Right lobe of liver (tissue), 4 donors: ENCODE results near the gene BHLHA15.

Source experiments
- CTCF ChIP-seq, 4 donors: fragments of 200-600 bp in 3 of 4; fragments of 450-650 bp in 1 of 4; IDR thresholded peaks; one replicate each; pipeline versions ENCODE4 v1.5.1 to v1.8.0; 2016 to 2022; ENCODE audit warnings: antibody characterized with exemption in 4 of 4, mild to moderate bottlenecking in 2 of 4
- POLR2A ChIP-seq: fragments of 450-650 bp; IDR thresholded peaks from one replicate; pipeline ENCODE4 v1.6.1; 2017; ENCODE audit warnings: antibody characterized with exemption, mild to moderate bottlenecking
- donor health status: DM: no; HTN: no; CAD: no.
- donor health status: DM: no; HTN: no; CAD: no.
- donor health status: DM: no; HTN: yes; CAD: no.

- TF ChIP-seq POLR2A (no peak), CTCF (IDR thresholded peaks at IDR 0.05) (no peak)
Measured at GRCh38 chr7:98202367-98203195, 8.7 kb upstream of the BHLHA15 start.
